ENCODE results near the gene FAM98C.

The FAM98C gene

DNA sequence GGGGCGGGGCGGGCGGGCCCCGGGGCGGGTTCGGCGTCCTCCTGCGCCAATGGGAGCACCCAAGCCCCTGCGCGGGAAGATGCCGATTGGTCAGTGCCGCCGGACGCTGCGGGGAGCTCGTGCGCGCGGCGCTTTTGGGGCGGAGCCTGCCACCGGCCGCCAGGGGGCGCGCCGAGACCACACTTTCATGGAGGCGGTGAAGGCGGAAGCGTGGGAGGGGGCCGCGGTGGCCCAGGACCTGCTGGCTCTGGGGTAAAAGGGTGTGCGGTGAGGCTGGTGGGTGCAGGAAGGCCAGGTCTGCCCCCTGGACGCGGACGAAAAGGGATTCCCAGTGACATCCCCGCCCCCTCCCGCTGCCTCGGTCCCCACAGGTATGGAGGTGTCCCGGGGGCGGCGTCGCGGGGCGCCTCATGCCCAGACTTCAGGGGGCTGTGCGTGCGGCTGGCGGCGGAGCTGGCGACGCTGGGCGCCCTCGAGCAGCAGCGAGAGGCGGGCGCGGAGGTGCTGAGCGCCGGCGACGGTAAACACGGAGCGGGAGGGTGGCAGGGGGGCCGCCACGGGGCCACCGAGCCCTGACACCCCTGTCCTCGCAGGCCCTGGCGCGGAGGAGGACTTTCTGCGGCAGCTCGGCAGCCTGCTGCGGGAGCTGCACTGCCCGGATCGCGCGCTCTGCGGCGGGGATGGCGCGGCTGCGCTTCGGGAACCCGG, at the start of gene FAM98C:
FAM98C (plus strand) TSS at position 127 of the 708 bp plus-strand sequence; CDS start at position 188, 61 bp downstream.
- DNase-seq (ENCODE audit: low read depth): peak; percentile 90
- peak within 1 kb of the TSS; percentile 88 for H3K4me3 ChIP-seq (ENCODE audit: low read depth, low read length)
- TF ChIP-seq, protein P1, sequence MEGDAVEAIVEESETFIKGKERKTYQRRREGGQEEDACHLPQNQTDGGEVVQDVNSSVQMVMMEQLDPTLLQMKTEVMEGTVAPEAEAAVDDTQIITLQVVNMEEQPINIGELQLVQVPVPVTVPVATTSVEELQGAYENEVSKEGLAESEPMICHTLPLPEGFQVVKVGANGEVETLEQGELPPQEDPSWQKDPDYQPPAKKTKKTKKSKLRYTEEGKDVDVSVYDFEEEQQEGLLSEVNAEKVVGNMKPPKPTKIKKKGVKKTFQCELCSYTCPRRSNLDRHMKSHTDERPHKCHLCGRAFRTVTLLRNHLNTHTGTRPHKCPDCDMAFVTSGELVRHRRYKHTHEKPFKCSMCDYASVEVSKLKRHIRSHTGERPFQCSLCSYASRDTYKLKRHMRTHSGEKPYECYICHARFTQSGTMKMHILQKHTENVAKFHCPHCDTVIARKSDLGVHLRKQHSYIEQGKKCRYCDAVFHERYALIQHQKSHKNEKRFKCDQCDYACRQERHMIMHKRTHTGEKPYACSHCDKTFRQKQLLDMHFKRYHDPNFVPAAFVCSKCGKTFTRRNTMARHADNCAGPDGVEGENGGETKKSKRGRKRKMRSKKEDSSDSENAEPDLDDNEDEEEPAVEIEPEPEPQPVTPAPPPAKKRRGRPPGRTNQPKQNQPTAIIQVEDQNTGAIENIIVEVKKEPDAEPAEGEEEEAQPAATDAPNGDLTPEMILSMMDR (IDR thresholded peaks at IDR 0.05; ENCODE audit: control insufficient read depth, extremely low read depth, insufficient read depth): peak; percentile 88

DNA sequence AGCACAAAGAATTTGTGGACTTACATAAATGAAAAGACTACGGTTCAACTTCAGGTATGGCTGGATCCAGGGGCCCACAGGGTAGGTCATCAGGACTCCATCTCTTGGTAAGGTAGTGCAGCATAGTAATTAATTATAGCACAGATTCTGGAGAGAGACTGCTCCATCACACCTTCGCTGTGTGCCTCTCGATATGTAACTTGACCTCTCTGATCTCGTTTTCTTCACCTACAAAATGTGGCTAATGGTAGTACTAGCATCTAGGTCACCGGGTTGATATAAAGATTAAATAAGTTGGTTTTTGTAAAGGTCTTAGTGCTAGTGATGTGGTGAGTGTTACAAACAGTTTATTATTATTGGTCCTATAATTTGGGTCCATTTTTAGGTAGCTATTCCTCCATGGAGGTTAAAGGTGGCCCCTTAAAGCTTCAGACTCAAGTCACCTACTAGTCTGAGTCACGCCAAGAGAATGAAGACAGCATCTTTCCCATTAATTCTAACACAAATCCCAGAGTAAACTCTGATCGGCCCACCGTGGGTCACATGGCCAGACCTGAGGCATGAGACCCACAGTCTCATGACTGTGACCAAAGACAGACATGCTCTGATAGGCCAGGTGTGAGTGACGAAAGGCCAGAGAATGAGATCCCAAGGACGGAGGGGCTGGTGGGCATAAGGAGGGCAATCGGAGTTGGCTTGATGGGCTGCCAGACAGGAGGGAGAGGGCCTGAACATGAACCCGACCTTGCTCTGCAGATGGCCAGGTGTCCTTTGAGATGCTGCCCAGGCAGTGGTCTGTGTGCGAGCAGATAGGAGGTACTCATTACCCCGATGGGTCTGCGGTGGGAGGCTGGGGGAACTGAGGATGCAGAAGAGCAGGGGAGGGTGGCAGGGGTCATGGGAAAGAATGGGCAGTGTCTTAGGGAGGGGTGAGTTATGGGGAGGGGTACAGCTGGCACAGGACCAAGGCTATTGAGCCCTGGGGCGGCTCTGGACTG, 46.9 kb upstream of the FAM98C start:
- no peak for DNase-seq (ENCODE audit: low read depth)
- TF ChIP-seq, protein P1 (IDR thresholded peaks at IDR 0.05; ENCODE audit: control insufficient read depth, extremely low read depth, insufficient read depth): no peak
- no peak overlapping the region for H3K4me3 ChIP-seq (ENCODE audit: low read depth, low read length)

DNA sequence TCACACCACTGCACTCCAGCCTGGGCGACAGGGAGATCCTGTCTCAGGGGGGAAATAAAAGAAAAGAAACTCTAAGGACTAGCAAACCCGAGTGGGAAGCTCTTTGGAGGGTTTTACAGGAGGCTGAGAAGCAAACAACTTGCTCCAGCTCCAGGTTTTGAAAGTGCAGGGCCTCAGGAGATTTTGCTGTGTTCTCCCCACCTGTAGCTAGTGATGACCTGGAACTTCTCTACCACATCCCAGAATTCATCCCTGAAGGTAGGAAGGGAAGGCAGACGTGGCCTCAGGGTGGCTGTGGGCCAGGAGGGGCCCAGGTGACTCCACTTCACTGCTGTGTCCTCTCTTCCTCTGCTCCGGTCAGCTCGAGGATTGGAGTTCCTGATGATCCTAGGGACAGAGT, 44.8 kb upstream of the FAM98C start:
- TF ChIP-seq, protein P1 (IDR thresholded peaks at IDR 0.05; ENCODE audit: control insufficient read depth, extremely low read depth, insufficient read depth): no peak
- no peak overlapping the region for H3K4me3 ChIP-seq (ENCODE audit: low read depth, low read length)
- DNase-seq (ENCODE audit: low read depth): no peak

DNA sequence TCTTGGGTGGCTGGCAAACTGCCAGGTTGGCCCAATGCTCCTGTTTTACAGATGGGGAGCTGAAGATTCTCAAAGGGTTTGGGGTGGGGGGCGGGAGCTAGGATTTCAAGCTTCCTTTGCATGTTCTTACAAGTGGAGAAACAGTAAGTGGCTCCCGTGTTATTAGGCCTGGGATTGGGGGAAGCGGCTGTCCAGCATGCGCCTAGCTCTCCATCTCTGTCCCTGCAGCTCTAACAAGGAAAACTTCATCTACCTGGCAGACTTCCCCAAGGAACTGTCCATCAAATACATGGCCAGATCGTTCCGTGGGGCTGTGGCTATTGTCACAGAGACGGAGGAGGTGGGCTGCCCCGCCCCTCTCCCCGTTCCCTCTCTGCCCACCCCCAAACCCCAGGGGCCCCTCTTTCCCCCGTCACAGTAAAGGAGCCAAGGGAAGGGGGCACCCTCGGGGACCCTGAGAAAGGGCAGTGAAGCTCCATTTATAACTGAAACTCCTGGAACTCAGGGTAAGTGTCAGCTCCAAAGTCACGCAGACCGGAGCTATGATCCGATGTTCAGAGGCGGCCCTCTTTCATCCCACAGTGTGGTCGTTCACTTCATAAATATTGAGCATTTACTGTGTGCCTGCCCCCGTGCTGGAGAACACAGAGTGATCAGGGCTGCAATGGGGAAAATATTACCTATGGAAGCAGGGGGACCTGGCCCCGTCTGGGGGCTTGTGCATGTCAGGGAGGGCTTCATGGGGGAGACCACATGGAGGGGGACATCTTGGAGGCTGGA, 43.5 kb upstream of the FAM98C start:
- DNase-seq (ENCODE audit: low read depth): no peak
- H3K4me3 ChIP-seq (ENCODE audit: low read depth, low read length): no peak overlapping the region
- TF ChIP-seq, protein P1 (IDR thresholded peaks at IDR 0.05; ENCODE audit: control insufficient read depth, extremely low read depth, insufficient read depth): no peak

DNA sequence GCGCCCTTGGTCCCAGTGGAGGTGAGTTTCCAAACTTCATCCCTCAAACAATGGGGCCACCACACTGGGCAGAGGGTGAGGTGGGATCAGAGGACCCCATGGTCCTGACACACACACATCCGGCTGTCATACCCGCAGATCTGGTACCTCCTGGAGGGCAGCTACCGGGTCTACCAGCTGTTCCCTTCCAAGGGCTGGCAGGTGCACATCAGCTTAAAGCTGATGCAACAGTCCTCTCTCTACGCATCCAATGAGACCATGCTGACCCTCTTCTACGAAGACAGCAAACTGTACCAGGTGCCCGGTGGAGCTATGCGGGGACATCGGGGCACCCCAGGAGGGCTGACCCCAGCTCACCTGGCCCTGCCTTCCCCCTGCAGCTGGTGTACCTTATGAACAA, 42.5 kb upstream of the FAM98C start:
- TF ChIP-seq, protein P1 (IDR thresholded peaks at IDR 0.05; ENCODE audit: control insufficient read depth, extremely low read depth, insufficient read depth): no peak
- DNase-seq (ENCODE audit: low read depth): no peak
- no peak overlapping the region for H3K4me3 ChIP-seq (ENCODE audit: low read depth, low read length)

DNA sequence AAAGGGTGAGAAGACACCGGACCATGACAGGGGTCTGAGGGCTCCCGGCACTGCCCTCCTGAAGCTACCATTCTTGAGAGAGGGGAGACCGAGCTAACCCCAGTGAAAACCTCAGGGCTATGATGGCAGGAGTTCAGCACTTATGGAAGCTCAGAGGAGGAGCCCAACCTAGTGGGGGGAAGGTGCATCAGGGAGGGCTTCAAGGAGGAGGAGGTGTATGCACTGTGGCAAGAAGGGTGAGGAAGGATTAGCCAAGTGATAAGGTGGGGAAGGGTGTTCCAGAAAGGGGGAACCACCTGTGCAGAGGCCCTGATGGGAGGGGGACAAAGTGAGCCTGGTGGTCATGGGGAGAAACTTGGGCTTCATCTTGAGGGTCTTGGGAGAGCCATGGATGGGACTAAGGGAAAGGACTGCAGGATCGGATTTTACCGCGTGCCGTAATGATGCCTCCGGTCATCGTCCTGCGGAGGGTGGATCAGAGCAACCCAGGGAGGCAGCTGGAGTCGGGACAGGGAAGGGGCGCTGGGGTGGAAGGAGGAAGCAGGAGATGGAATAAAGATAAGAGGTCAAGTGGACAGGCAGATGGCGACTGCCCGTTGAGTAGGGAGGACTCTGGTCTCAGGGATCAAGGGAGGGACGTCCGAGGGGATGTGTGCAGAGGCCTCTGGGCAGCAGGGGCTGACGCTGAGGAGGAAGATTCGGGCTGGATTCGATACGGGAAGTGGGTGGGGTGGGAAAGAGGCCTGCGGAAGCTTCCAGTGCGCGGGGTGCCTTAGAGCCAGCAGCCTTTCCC, 41.9 kb upstream of the FAM98C start:
- H3K4me3 ChIP-seq (ENCODE audit: low read depth, low read length): peak overlapping the region; percentile 62
- no peak for DNase-seq (ENCODE audit: low read depth)
- TF ChIP-seq, protein P1 (IDR thresholded peaks at IDR 0.05; ENCODE audit: control insufficient read depth, extremely low read depth, insufficient read depth): no peak

Measured in LNCaP clone FGC (cell line).